Ammon's horn (tissue), 1 donor: ENCODE data around the gene ZNF221.
"Not testable (repeated sequence)": the region's sequence is repeated elsewhere in the genome, so short reads cannot be mapped to it uniquely, and the experiment has no call there.

Experiments used
- DNase-seq: peaks from one replicate; pipeline ENCODE4 v3.0.0-alpha.2; 2016; ENCODE audit warnings: low spot score

The ZNF221 gene

DNA sequence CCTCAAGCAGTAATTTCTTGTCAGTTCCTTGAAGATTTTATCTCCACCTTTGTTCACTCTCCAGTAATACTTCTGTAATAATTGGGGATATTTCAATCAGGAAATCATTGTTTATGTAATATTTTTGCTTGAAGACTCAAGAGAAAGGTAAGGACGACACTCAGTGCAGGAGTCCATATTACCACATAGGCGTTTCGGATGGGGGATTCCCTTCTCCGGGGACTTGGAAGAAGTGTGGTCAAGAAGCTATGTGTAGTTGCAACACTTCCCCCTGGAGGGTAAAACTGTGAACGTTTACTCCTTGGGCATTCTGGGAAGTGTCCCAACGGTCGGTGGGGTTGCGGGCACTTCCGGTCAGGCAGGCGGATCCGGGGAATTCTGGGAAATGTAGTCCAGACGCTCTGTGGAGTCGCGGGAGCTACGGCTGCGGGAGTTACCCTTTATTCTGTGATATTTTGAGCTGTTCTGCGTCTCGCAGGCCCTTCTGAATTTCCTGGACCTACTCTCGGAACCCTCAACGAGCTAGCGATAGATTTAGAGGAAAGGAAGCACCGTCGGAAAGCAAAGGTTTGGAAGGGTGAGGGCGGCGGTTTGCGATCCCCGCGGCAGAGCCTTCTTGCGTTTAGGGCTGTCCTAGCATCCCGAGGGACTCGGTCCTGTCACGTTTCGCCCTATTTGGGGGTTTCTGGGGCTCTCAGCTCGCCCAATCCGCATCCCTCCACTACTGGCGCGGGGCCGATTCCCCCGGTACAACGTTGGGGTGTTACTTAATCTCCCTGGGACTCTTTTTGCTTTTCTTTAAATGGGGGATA, at the start of gene ZNF221:
TSS of gene ZNF221 (plus strand) at position 395 of the 812 bp plus-strand sequence. CDS start 11,499 bp downstream, outside the sequence.
- DNase-seq = peak; percentile 94

DNA sequence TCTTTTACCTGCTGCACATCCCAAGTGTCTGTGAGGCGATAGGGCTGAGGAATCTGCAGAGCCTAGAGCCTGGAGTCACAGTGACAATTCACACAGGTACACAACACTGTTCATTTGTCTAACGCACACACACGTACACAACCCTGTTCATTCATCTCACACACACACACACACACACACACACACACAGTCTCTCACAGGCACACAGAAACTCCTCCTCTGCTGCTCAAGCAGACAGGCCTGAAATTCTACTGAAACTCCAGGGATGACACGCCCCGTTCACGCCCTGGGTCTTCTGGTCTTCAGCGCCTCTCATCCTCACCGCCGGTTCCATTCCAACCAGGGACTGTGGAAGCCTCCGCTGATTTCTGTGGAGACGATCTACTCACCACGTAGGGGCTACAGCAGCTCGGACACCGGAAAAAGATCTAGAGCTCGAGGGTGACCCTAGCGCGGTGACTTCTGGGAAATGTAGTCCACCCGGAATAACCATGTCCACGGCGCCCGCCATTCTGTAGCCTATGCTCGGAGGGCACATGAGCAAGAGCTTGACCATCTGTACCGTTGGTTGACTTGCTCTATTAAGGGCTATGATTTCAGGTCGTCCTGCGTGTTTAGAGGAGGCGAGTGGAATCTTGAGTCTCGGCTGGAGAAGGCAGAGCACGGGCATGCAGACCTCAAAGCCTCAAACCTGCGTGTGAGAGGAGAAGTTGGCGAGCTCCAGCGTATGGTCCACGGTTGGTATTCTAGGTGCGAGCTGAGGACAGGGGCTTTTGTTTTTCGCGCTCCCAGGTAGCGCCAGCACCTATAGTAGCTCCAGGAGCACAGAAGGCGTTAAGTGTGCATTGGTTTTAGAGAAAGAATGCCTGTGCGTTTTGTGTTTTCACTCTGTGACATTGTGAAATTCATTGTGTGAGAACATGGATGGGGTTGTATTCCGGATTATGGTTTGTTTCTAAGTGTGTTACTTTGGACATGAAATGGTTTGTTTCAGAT, 49.3 kb upstream of the ZNF221 start:
- DNase-seq = peak; percentile 86

DNA sequence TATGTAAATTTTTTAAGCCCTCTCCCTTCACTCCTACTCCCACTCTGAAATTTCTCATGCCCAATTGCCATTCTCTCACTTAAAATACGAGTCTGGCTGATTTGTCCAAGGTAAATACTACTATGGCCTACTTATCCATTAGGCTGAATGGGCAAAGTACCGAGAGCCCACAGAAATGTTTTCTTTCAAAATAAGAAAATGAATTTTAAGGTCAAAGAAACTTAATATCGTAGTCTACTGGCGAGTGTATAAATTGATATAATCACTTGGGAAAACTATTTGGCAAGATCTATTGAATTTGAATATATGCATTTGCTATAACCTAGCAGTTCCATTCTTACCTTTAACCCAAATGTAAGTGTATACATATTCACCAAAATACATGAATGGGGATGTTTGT, 48.6 kb upstream of the ZNF221 start:
- no peak for DNase-seq

DNA sequence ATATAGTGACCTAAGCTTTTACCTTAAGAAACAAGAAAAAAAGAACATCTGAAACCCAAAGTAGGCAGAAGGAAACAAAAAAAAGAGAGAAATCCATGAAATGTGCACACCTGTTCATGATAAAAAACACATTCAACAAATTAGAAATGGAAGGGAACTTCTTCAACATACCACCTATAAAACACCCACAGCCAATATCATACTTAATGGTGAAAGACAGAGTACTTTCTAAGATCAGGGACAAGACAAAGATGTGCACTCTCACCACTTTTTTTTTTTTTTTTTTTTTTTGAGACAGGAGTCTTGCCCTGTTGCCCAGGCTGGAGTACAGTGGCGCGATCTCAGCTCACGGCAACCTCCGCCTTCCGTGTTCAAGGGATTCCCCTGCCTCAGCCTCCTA, 45.1 kb upstream of the ZNF221 start:
- DNase-seq = no peak

DNA sequence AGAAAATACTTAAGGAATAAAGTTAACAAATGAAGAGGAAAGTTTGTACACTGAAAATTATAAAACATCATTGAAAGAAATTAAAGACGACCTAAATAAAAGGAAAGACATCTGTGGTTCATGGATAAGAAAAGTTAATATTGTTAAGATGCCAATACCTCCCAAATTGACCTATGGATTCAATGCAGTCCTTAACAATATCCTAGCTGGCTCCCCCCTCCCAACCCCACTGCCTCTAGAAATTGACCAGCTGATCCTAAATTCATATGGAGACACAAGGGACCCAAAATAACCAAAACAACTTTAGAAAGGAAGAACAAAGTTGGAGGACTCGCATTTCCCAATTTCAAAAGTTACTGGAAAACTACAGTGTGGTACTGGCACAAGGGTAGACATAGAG, 44.3 kb upstream of the ZNF221 start:
- DNase-seq = no peak

DNA sequence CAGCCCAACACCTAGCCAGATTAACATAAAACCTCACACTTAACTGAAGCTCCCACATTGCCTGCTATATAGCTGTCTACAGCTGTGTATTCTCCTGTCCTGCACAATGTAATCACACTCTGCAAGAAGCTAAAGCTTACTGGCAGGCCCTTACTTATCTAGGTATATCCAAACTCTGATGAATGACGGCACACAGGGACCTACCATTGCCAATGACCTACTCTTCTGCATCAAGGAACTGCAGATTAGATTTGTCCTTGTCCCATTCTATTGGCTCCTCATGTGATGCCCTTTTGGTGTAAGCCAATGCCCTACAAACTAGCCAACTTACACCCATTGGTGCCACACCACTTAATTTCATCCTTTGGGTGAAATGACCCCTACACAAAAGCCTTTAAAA, 42.4 kb upstream of the ZNF221 start:
- DNase-seq = no peak

DNA sequence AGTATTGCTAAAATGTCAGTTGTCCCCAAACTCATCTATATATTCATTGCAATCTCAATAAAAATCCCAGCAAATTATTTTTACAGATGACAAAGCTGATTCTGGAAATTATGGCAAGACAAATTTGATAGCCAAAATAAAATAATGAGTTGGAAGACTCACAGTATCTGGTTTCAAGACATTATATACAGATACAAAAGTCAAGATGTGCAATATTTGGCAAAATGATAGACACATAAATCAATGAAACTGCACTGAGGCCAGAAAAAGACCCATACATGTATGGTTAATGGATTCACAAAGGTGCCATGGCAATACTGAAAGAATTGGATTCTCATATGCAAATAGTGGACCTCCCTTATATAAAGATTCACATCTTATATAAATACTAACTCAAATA, 40.1 kb upstream of the ZNF221 start:
- no peak for DNase-seq

DNA sequence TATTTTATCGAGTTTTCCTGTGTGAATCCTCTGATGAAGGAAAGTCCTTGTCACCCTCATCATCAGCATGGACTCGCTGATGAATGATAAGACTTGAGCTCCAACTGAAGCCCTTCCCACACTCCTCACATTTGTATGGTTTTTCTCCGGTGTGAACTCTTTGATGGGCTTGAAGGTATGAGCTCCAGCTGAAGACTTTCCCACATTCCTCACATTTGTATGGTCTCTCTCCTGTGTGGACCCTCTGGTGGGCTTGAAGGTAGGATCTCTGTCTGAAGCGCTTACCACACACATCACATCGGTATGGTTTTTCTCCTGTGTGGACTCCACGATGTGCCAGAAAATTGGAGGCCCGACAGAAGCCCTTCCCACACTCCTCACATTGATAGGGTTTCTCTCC, 37.6 kb upstream of the ZNF221 start:
- no peak for DNase-seq

DNA sequence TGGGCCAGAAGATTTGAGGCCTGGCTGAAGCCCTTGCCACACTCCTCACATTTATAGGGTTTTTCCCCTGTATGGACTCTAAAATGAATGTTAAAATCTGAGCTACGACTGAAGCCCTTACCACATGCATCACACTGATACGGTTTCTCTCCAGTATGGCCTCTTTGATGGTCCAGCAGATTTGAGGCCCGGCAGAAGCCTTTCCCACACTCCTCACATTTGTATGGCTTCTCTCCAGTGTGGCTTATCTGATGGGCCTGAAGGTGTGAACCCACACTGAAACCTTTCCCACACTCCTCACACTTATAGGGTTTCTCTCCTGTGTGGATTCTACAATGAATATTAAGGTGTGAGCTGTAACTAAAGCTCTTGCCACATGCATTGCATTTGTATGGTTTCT, 37.0 kb upstream of the ZNF221 start:
- no peak for DNase-seq

DNA sequence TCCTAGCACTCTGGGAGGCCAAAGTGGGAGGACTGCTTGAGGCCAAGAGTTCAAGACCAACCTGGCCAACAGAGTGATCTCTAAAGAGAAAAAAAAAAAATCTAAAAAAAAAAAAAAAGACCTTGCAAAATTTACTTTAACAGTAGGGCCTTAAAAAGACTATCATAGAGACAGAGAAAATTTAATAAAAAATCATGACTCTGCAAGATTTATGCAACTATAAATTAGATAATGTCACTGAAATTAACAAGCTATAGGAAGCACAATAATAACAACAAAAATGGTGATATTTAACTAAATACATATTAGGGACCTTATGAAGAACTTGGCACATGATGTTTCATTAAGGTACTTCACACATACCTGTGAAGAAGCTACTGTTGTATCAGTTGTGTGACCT, 27.2 kb upstream of the ZNF221 start:
- no peak for DNase-seq

DNA sequence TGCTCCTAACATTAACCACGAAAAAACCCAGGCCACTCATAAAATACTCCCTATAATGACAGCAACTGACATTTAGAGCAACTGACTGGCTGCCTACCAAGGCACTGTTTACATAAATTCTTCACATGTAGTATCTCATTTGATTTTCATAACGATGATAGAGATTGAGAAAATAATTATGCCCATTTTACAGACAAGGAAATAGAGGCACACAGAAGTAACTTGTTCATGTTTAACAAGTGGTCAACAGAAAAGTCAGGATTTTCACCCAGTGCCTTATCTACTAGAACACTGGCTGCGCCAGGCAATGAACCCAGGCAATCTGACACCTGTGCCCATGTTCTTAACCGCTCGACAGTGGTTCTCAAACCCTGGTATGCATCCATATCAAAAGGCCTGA, 22.2 kb upstream of the ZNF221 start:
- DNase-seq = no peak

DNA sequence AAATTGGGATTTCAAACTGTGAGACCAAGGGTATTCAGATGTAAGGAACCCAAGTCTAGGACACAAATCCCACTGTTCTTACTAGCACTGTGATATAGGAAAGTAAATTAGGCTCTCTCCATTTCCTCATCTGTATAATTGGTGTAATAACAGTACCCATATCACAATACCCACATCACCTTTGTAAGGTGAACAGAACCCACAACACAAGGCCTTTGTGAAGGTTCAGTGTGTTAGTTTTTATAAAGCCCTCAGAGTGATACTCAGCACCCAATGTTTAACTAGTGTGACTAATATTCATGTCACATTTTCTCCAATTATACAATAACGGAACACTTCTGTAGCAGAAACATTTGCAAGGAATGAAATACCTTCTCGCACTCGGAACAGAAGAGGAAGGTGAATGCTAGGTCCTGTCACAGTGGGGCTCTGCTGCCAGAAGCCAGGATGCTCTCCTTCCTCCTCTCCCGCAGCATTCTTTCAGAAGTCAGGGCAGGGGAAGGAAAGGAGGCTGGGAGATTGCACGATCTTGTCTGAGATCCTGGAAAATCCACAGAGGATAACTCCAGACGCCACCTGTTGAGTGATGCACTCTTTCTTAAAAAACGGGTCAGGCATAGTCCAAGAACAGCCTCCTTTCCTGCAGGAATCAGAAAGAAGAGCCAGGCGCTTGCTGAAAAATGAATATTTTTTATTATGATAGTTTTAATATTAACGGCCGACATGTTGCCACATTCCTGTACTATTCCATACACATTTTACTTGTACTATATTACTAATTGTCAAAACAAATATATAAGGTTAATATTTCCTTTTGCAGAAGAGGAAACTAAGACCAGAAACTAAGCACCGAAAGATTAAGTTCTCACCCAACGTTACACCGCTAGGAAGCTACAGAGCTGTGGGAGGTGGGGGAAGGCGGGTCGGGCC, 16.7 kb upstream of the ZNF221 start:
- DNase-seq = no peak

DNA sequence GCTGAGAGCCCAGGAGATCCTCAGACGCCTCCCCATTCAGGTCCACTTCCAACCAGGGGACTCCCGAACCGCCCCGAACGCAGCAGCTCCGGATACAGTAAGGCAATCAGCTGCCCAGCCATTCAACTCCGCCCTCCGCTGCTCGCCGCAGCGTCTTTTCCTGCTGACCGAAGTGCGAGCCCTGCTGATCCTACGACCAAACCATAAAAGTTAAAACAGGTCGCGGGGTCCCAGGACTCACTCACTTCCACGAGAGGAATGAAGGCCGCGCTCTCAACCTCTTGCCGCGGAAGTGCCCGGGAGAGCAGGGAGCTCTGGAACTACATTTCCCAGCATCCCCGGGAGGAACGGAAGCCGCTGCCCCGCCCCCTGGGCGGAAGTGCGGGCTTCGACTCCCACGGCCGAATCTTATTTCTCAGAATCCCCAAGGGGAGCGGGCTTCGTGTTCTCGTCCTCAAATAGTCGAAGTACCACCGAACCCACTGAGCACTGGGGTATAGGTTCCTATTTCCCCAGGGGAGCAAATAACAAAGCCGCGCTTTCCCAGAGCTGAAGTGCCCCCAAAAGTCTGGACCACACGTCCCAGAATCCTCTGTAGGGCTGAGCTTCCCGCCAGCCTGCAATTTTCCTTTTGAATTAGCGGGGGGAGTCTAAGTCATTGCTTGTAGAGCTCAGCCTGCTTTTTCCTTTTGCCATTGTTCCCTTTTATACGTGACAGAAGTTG, 15.9 kb upstream of the ZNF221 start, which contains the start of gene ZNF45:
TSS of gene ZNF45 (minus strand) at position 298 of the 724 bp plus-strand sequence. CDS start 13,097 bp downstream, outside the sequence.
- peak; percentile 94 for DNase-seq

DNA sequence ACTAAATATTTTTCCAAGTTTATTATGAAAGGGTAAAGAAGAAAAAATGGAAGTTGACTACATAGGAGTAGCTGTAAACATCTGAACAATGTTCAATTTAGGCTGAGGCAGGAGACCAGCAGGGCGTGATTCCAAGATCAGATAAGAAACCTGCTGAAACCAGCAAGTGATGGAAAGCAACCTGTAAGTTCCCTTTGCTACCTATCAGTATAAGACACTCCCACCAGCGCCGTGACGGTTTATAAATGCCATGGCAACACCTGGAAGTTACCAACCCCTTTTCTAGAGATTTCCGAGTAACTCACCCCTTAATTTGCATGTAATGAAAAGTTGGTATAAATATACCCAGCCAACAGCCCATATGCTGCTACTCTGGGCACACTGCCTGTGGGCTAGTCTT, 14.8 kb upstream of the ZNF221 start:
- no peak for DNase-seq

DNA sequence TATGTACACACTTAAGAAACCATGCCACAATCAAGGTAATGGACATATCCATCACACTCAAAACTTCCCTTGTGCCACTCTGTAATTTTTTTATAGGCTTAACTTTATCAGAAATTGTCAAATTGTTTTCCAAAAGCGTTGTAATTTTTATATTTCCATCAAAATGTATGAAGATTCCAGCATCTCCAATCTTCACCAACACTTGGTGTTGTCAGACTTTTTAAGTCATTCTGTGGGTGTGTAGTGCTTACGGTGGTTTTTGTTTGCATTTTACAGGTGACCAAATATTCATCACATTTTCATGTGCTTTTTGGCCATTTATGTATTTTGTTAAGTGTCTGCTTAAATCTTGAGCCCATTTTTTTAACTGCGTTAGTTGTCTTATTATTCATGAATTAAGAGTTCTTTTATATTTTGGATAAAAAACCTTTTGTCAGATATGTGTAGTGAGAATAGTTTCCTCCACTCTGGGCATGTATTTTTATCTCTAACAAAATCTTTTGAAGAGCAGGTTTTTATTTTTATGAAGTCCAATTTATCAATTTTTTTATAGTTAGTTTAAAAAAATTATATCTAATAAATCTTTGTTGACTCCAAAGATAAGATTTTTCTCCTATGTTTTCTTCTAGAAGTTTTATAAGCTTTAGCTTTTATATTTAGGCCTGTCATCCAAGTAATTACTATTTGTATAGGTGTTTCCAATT, 11.3 kb upstream of the ZNF221 start:
- no peak for DNase-seq

DNA sequence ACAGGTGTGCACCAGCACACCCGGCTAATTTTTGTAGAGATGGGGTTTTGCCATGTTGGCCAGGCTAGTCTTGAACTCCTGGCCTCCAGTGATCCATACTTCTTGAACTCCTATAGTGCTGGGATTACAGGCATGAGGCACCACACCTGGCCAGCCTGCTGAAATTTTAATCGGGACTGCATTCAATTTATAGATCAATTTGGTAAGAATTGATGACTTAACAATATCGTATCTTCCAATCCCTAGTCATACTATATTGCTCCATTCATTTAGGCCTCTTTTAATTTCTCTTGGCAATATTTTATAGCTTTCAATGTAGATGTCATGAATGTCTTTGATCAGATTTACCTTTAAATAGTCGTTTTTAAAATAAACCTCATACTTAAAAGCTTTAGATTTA, 10.3 kb upstream of the ZNF221 start:
- DNase-seq = no peak

DNA sequence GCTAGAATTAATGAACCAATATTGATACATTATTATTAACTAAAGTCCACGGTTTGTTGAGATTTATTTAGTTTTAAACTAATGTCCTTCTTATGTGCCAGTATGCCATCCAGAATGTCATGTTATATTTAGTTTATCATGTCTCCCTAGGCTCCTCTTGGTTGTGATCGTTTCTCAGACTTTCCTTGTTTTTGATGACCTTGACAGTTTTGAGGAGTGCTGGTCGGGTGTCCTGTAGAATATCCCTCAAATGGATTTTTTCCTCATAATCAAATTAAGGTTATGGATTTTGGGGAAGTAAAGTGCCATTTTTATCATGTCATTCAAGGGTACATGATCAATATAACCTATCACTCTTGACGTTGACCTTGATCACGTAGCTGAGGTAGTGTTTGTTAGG, 9.8 kb upstream of the ZNF221 start:
- DNase-seq = no peak

DNA sequence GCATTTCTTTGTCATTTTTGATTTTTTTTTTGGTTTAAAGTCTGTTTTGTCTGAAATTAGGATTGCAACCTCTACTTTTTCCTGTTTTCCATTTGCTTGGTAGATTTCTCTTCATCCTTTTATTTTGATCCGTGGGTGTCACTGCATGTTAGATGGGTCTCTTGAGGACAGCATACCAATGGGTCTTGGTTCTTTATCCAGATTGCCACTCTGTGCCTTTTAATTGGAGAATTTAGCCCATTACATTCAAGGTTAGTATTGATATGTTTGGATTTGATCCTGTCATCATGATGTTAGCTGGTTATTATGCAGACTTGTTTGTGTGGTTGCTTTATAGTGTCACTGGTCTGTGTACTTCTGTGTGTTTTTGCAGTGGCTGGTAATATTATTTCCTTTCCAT, 3.6 kb upstream of the ZNF221 start:
- not testable (repeated sequence) for DNase-seq

DNA sequence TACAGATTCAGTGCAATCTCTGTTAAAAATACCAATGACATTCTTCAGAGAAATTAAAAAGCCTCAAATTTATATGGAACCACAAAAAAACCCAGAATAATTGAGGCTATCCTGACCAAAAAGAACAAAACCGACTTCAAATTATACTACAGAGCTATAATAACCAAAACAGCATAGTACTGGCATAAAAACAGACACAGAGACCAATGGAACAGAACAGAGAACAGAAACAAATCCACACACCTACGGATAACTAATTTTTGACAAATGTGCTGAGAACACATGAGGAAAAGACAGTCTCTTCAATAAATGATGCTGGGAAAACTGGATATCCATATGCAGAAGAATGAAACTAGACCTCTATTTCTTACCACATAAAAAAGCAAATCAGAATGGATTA, 1.2 kb upstream of the ZNF221 start:
- not testable (repeated sequence) for DNase-seq

DNA sequence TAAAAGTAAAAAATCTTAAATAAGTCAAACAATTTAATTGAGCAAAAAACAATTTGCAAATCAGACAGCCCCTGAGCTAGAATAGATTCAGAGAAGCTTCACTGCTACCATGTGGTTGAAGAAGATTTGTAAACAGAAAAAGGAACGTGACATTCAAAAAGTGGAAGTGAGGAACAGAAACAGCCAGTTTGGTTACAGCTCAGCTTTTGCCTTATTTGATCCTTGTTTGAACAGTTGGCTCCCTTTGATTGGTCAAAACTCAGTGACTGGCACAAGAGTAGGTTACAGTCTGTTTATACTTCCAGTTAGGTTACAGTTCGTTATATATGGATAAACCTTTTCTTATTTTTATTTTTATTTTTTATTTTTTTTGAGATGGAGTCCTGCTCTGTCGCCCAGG, 5.8 kb downstream of the ZNF221 start:
- DNase-seq = no peak
